ENCODE results near the gene LPCAT2. TPM values are rescaled to one million over a fixed set of nuclear protein-coding genes. Genes with fewer than 3 reads are reported as not detected.

The LPCAT2 gene
- polyA plus RNA-seq, 1 donor from 2014 or later, result 0.59 TPM

- no peak overlapping the region for H2AFZ ChIP-seq (ENCODE audit: low read depth, low read length)
- no peaks in the 10 kb centered on the region for H3K79me2 ChIP-seq (replicated peaks; ENCODE audit: insufficient read depth, low read length)
- H3K9me3 ChIP-seq (ENCODE audit: low read length), result no peaks in the 10 kb centered on the region
- H3K4me3 ChIP-seq (ENCODE audit: low read length), result peak overlapping the region; percentile 81
- H3K27me3 ChIP-seq (ENCODE audit: insufficient read depth, low read depth, low read length), result peaks cover 32% of the 10 kb centered on the region
- H3F3A ChIP-seq (ENCODE audit: insufficient read depth, low read length, poor library complexity, severe bottlenecking), result no peaks in the 10 kb centered on the region
- no peak overlapping the region for H3K4me2 ChIP-seq (ENCODE audit: low read length)
- no peaks in the 10 kb centered on the region for H4K20me1 ChIP-seq (ENCODE audit: insufficient read depth)
- H3K27ac ChIP-seq (ENCODE audit: low read length), result no peak overlapping the region
- TF ChIP-seq TAF1 (IDR thresholded peaks at IDR 0.05; ENCODE audit: low read depth) (no peak), EP300 (conservative IDR thresholded peaks at IDR 0.05; ENCODE audit: poor library complexity, severe bottlenecking) (no peak), POLR2AphosphoS5 (IDR thresholded peaks at IDR 0.05) (no peak), CTCF (IDR thresholded peaks at IDR 0.05; ENCODE audit: poor library complexity, severe bottlenecking) (no peak), SMC3 (conservative IDR thresholded peaks at IDR 0.05; ENCODE audit: poor library complexity) (no peak), RAD21 (conservative IDR thresholded peaks at IDR 0.05) (no peak), MXI1 (conservative IDR thresholded peaks at IDR 0.05; ENCODE audit: poor library complexity, severe bottlenecking) (no peak), EZH2 (IDR thresholded peaks at IDR 0.05; ENCODE audit: borderline replicate concordance, insufficient read depth, low read length, poor library complexity, severe bottlenecking) (no peak)
- TF ChIP-seq, protein P1, sequence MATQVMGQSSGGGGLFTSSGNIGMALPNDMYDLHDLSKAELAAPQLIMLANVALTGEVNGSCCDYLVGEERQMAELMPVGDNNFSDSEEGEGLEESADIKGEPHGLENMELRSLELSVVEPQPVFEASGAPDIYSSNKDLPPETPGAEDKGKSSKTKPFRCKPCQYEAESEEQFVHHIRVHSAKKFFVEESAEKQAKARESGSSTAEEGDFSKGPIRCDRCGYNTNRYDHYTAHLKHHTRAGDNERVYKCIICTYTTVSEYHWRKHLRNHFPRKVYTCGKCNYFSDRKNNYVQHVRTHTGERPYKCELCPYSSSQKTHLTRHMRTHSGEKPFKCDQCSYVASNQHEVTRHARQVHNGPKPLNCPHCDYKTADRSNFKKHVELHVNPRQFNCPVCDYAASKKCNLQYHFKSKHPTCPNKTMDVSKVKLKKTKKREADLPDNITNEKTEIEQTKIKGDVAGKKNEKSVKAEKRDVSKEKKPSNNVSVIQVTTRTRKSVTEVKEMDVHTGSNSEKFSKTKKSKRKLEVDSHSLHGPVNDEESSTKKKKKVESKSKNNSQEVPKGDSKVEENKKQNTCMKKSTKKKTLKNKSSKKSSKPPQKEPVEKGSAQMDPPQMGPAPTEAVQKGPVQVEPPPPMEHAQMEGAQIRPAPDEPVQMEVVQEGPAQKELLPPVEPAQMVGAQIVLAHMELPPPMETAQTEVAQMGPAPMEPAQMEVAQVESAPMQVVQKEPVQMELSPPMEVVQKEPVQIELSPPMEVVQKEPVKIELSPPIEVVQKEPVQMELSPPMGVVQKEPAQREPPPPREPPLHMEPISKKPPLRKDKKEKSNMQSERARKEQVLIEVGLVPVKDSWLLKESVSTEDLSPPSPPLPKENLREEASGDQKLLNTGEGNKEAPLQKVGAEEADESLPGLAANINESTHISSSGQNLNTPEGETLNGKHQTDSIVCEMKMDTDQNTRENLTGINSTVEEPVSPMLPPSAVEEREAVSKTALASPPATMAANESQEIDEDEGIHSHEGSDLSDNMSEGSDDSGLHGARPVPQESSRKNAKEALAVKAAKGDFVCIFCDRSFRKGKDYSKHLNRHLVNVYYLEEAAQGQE (IDR thresholded peaks at IDR 0.05; ENCODE audit: borderline replicate concordance), result no peak
- no peaks in the 10 kb centered on the region for H3K36me3 ChIP-seq (ENCODE audit: insufficient read depth, low read length)
- H3K9ac ChIP-seq (ENCODE audit: low read length), result no peak overlapping the region
- no peaks in the 10 kb centered on the region for H3K9me2 ChIP-seq (ENCODE audit: insufficient read depth, low read length)
These were observed 27.8 kb upstream of the LPCAT2 start for GRCh38 chr16:55481023-55481422.

- no peak for TF ChIP-seq POLR2AphosphoS5 (IDR thresholded peaks at IDR 0.05)
- TF ChIP-seq, protein P1 (IDR thresholded peaks at IDR 0.05; ENCODE audit: borderline replicate concordance), result no peak
- TF ChIP-seq RAD21 (conservative IDR thresholded peaks at IDR 0.05), result no peak
- no peak for TF ChIP-seq SMC3 (conservative IDR thresholded peaks at IDR 0.05; ENCODE audit: poor library complexity)
- no peak for TF ChIP-seq EZH2 (IDR thresholded peaks at IDR 0.05; ENCODE audit: borderline replicate concordance, insufficient read depth, low read length, poor library complexity, severe bottlenecking)
- no peak for TF ChIP-seq CTCF (IDR thresholded peaks at IDR 0.05; ENCODE audit: poor library complexity, severe bottlenecking)
- TF ChIP-seq TAF1 (IDR thresholded peaks at IDR 0.05; ENCODE audit: low read depth), result no peak
- no peak for TF ChIP-seq MXI1 (conservative IDR thresholded peaks at IDR 0.05; ENCODE audit: poor library complexity, severe bottlenecking)
- no peak for TF ChIP-seq EP300 (conservative IDR thresholded peaks at IDR 0.05; ENCODE audit: poor library complexity, severe bottlenecking)
- Histone ChIP-seq H3K4me3 (ENCODE audit: low read length) (no peak overlapping the region), H2AFZ (ENCODE audit: low read depth, low read length) (no peak overlapping the region), H4K20me1 (ENCODE audit: insufficient read depth) (no peaks in the 10 kb centered on the region), H3K27ac (ENCODE audit: low read length) (no peak overlapping the region), H3K27me3 (ENCODE audit: insufficient read depth, low read depth, low read length) (peaks cover 32% of the 10 kb centered on the region), H3K9me3 (ENCODE audit: low read length) (no peaks in the 10 kb centered on the region), H3K79me2 (replicated peaks; ENCODE audit: insufficient read depth, low read length) (no peaks in the 10 kb centered on the region), H3K36me3 (ENCODE audit: insufficient read depth, low read length) (no peaks in the 10 kb centered on the region), H3K9ac (ENCODE audit: low read length) (no peak overlapping the region), H3F3A (ENCODE audit: insufficient read depth, low read length, poor library complexity, severe bottlenecking) (no peaks in the 10 kb centered on the region), H3K4me2 (ENCODE audit: low read length) (no peak overlapping the region), H3K9me2 (ENCODE audit: insufficient read depth, low read length) (no peaks in the 10 kb centered on the region)
These were observed 26.8 kb upstream of the LPCAT2 start for GRCh38 chr16:55482056-55482455.

All from neural cell (in vitro differentiated cells).